HG03064 (cell line): ENCODE results near the gene VWF.
"Not testable (repeated sequence)": the region's sequence is repeated elsewhere in the genome, so short reads cannot be mapped to it uniquely, and the experiment has no call there.

ENCODE experiments used
- ATAC-seq: cut with Tn5 transposase; IDR thresholded peaks from one replicate; pipeline ENCODE4 v1.9.1; 2021; ENCODE audit warnings: low read depth; ENCODE audit not compliant: unreplicated experiment

VWF gene

DNA sequence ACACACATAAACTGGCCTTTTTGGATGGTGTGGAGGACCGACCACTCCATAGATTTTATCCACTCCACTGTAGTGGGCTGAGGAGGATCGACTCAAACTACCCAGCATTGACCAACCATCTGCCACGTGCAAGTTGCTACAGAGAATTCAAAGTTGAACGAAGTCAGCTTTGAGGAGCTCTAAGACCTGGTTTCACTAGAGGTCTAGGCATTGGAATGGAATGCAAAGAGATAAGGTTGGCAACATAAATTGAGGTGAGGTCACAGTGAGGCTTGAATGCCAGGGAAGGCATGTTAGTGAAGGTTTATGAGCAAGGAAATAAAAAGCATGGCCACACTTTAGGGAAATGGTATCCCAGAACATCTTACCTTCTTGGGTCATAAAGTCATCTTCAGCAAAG lies 14.5 kb downstream of the VWF start:
- no peak for ATAC-seq

DNA sequence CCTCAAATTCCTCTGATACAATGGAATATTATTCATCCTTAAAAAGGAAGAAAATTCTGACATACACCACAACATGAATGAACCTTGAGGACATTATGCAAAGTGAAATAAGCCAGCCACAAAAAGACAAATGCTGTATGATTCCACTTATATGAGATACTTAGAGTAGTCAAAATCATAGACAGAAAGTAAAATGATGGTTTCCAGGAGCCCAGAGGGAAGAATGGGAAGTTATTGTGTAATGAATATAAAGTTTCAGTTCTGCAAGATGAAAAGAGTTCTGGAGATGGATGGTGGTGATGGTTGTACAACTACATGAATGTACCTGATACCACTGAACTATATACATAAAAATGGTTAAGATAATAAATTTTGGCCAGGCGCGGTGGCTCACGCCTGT lies 18.3 kb downstream of the VWF start:
- no peak for ATAC-seq

DNA sequence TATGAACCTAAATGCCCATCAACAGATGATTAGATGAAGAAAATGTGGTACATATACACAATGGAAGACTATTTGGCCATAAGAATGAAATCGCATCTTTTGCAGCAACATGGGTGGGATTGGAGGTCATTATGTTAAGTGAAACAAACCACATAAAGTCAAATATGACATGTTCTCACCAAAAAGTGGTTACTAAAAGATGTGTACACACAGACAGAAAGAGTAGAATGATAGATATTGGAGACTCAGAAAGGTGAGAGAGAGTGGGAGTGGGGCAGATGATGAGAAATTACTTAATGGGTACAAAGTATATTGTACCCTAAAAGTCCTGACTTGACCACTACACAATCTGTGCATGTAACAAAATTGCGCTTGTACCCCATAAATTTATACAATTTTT lies 19.6 kb downstream of the VWF start:
- ATAC-seq: no peak

DNA sequence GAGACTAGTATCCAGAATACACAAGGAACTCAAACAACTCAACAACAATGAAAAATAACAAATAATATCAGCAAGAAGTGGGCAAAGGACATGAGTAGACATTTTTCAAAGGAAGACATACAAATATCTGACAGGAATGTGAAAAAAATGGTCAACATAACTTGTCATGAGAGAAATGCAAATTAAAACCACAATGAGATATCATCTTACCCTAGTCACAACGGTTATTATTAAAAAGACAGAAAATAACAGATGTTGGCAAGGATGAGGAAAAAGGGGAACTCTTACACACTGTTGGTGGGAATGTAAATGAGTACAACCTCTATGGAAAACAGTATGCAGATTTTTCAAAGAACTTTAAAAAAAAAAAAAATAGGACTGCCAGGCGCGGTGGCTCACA lies 20.4 kb downstream of the VWF start:
- ATAC-seq: no peak

DNA sequence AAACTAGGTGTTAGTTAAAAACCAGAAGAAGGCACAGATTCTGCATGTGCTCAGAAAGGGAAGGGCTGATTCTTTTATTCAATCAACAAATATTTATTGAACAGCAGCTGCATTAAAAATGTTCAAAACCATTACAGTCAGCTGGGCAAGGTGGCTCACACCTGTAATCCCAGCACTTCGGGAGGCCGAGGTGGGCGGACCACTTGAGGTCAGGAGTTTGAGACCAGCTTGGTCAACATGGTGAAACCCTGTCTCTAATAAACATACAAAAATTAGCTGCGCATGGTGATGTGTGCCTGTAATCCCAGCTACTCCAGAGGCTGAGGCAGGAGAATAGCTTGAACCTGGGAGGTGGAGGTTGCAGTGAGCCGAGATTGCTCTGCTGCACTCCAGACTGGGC lies 22.4 kb downstream of the VWF start:
- ATAC-seq: not testable (repeated sequence)

DNA sequence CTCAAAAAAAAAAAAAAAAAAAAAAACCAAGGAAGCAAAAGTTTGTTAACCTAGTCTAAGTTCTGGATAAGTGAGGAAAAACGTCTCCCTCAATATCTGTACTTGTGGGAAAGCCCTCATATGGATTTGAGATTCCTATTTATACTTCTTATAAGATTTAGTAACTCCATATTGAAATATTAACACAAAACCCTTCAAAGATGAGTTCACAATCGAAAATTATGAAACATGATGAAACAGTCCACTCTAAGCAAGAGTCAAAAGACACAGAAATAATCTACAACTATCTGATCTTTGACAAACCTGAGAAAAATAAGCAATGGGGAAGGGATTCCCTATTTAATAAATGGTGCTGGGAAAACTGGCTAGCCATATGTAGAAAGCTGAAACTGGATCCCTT lies 25.2 kb downstream of the VWF start:
- no peak for ATAC-seq

DNA sequence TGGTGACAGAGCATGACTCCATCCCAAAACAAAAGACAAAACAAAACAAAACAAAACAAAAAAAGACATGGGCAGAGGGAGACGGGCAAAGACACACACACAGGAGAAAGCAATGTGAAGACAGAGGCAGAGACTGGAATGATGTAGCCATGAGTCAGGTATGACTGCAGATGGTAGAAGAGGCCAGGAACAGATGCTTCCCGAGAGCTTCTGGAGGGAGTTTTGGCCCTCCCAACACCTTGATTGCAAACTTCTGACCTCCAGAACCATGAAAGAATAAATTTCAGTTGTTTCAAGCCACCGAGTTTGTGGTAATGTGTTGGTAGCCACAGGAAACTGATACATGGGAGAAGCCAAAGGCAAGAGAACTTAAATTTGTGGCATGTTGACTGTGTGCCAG lies 27.1 kb downstream of the VWF start:
- ATAC-seq: no peak

DNA sequence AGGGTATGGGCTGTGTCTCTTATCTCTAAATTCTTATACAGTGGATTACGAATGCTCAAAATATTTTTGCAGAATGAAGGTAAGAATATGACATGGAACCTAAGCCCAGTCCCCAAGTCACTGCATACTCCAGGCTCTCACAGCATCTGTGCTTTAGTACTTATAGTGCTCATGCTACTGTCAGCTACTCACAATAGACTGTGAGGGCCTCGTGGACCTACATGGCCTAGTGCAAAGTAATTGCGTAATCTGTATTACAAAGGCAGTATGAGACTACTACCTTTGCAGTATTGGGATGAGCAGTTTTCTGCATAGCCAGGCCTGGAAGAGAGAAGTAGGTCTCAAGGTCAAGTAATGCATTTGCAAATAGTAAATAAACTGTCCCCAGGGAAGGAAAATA lies 27.9 kb downstream of the VWF start:
- no peak for ATAC-seq

DNA sequence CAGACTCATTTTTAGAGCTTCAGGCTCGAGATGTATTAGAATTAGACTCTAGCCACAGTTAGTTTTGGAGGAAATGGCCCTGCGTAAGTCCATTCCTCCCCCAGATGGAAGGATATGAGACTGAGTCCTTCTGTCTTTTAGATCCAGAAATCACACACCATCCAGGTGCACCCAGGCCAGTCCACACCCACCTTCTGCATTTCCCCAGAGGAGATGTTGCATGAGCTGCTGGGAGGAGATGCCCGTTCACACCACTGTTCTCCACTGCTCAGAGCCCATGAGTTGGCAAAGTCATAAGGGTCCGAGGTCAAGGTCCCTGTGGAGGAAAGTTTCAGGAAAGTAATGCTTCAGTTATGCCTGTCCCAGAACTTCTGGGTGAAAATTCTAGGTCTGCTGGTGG lies 29.2 kb downstream of the VWF start:
- ATAC-seq: no peak

DNA sequence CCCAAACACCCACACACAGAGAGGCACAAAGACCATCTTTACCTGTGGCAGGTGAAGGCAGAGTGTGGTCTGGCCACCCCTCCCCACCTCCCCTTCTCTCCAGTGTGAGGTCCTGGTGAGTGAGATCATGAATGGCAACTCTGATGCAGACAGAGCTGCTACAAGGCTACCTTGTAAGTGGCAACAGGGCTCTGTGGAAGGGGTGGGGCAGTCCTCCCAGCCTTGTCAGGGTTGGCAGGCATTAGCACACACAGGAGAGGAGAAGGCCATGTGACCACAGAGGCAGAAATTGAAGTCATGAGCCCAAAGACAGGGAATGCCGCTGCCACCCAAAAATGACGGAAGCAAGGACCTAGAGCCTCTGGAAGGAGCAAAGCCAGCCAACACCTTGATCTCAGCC lies 30.7 kb downstream of the VWF start:
- ATAC-seq: no peak

DNA sequence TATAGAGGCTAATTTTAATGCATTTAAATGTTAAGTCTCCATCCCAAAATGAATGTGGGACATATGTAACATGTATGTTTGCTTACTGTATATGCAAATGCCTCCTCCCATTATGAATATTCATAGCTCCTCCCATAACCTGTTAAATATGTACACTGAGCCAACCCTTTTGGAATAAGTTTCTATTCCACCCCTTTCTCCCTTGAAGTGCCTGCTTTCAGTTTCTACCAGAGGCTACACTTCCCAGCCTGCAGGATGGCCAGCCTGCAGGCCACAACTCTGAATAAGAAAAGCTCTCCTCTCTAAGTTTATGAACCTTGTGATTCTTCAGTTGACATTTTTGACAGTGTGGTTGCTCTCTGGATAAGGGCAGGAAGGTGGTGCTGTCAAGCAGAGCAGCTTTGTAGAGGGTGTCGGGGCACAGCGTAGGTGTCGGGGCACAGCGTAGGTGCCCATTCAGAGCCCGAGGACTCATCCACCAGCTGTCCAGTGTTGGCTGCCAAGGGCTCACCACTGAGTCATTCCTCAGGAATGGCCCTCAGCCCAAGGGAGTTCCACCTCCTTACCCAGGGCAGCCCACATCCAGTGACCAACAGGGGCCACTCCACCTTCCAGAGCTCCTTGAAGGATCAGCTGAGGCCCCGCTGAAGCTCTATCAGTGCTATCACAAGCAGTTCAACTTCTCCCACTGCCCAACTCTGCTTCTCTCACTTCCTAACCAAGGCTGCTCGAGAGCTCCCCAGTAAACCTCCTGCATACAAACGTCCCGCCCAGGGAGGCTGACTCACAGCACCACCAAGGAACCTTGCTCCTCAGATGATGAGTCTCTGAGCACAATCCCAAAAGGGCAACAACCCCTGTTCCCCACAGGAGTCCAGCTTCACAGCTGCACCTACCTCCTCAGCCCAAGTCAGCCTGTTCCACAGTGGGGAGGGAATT lies 31.4 kb downstream of the VWF start:
- no peak for ATAC-seq

DNA sequence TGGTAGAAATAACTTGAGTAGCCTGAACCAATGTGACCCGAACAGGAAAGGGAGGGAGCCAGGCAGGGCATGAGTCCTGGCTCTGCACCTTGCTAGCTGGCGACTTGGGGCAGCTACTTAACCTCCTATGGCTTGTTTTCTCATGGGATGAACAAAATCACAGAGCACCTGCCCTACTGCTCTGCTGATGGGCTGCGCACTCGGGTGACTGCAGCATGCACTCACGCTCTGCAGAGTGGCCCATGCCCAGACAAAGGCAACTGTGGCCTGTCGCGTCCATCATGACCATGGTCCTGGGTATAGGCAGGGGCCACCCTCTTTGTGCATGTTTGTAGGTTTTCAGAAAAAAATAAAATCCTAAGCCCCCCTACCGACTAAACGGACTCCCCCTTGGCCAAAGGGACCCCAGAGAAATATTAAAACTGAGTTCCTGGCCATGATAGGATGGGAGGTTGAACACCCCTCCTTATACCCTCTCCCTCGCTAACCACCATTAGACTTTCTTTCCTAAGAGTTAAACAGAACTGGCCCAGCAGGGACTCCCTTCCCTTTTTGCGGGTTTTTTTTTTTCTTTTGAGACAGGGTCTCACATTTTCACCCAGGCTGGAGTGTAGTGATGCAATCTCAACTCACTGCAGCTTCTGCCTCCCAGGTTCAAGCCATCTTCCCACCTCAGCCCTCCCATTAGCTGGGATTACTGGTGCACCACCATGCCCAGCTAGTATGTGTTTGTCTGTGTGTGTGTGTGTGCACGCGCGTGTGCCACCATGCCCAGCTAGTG lies 32.5 kb downstream of the VWF start:
- ATAC-seq: no peak

DNA sequence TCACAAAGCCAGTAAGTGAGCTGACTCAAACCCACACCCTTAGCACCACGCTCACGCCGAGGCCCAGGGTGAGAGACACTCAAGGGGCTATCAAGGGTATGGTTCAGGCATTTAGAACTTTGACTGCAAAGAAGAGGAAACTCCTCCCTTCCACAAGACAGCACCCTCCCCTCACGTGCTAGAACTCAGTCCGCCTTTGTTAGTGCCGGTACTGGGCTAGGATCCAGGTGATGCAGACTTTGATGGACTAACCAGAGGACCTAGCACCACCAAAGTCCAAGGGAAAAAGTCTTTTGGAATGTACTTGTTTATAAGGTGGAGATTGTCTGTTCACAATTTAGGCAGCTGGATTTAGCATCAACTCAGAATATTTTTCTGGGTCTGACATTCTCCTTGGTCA lies 33.7 kb downstream of the VWF start:
- ATAC-seq: no peak

DNA sequence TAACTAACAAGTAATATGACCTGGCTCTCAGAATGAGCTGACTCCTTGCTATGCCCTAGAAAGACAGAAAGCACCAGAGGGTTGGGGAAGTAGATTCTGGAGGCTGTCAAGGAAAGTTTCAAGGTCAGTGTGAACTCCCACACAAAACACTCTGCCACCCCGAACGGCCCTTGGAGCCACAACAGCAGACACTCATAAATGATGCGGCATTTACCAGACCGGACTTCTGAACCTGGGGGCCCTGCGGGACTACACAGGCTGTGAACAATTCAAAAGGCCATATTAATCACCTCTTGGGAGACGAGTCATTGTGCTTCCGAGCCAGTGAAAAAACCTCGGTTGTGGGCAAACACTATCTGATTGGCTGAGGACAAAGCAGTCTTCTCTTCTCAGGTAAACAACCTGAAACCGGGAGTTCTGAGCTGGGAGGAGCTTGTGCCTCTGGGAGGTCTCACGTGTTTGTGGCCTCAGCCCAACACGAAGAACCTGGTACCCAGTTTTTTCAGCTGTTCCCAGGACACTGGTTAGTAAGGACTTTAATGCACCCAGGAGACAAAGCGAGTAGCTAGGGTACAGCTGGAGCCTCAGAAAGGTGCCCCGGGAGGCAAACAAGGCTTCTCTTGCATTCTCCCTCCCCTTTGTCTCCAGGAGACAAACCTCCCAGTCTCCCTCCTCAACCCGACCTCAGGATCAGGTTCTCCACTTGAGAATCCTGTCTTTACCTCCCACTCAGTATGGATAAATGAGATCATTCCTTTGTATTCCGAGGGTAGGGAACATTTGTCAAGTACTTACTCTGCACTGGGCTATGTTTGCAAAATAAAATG lies 35.3 kb downstream of the VWF start:
- ATAC-seq: no peak

DNA sequence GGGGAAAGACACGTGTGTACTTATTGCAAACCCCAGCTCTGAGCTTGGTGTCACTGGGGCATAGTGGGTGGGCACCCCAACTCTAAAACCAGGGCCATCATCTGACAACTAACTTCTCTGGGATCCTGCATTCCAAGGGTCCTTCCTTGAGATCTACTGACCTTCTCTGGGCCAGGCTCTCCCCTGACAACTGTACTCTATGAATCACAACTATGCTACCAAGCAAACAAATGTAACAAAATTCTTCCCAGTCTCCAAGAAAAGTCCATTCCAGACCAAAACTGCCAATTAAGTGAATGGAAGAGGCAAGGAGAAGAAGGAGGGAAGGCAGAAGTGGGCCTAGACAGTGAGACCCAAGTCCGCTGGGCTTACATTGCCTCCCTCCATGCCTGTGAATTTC lies 38.2 kb downstream of the VWF start:
- ATAC-seq: no peak

DNA sequence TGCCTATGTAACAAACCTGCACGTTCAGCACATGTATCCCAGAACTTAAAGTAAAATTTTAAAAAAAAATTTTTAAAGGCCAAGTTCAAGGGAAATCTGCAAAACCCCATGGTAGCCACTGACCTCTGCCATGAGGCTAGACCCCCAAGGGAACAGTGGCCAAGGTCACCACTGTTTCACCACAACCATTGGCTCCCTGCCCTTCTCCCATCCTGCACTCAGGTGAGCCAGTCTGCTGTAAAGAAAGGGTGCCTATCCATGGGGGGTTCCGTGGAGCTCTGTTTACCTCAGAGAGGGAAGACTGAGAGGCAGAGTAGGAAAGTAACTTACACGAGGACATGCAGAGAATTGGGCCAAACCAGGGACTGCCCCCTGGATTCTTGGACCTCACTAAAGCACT lies 38.6 kb downstream of the VWF start:
- ATAC-seq: no peak

DNA sequence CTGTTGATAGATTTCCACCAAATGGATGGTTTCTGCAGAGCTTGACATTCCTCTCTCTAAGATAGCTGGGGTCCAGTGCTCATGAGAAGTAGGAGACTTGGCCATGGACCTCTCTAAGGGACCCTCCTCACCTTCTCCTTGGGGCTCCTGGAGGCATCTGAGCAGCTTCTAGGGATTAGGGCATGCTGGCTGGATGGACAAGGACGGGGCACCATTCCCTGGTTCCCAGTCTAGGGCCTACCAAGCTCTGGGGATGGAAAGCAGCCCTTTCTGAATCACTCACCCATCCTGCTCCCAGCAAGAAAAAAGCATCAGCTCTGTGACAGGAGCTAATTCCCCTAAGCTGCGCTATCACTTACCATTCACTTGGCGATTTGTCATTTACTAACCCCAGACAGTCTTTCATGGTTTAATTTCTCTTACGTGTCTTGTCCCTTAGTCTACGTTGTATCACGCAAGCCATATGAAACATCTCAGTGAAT lies 39.5 kb downstream of the VWF start:
- ATAC-seq: no peak

DNA sequence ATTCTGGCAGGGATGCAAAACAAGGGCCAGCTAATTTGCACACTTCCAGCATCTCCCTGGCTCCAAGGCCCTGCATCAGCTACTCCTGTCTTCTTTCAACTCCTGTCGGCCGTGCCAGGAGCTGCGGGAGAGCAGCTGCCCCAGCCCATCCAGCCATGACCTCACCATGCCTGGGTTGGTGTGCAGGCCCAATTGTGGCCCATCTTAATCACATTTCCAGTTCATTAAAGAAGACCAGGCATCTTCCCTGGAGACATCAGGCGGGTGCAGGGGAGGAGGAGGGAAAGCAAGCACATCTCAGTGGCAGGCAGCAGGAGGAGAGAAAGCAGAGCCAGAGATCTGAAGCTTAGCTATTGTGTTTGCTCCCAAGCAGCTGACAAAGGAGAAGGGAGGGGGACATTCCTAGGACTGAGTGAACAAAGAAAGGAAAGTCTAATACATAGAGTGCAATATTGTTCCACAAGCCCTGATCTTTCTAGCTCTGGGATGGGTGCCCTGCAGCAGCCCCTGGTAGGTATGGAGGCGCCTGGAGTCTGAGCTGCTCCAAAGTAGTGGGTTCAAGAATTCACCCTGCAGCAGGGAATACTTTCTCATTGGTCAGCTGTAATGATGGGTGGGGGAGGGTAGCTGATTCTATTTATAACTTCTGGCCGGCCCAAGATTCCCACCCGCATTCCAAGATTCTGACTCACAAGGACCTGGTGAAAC lies 40.1 kb downstream of the VWF start:
- no peak for ATAC-seq

DNA sequence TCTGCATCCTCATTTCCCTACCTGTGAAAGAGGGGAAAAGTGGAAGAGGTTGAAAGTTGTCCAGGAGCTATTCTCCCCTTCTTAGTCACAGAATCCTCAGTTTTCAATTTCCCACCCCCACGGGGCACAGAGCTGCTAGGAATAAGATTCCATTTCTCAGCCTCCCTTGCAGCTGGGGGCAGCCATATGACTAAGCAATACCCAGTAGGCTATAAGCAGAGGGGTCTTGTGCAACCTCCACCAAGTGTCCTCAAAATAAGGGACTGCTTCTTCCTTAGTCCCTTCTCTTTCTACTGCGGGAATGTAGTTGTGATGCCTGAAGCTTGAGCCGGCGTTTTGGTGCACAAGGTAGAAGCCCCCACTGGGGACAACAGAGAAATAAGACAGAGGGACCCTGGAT lies 40.9 kb downstream of the VWF start:
- no peak for ATAC-seq

DNA sequence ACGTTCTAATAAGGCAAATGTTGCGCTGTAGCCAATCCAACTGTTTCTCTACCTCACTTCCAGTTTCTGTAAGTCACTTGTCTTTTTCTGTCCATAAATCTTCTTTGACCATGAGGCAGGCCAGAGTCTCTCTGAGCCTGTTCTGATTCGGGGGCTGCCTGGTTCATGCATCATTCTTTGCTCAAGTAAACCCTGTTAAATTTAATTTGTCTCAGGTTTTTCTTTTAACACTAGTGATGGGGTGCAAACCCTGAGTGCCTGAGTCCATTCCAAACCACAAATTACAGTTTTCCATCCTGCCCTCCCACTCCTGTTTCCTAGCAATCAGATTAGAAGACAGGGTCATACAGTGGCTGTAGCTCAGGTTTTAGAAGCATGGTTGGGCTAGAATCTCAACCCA lies 41.9 kb downstream of the VWF start:
- no peak for ATAC-seq
